ENCODE measurements around the gene EIF3L.

The EIF3L gene

GRCh38 chr22:37830093-37830842 lies 19.0 kb upstream of the EIF3L start:
- Histone ChIP-seq H3K9me3 (no peaks in the 10 kb centered on the region), H3K27ac (no peak overlapping the region), H3K4me1 (ENCODE audit: control insufficient read depth in 1 of 2, insufficient read depth in 1 of 2, low read depth in 1 of 2, low read length in 1 of 2) (peaks cover 0 to 3% of the 10 kb centered on the region in 2 experiments), H3K4me3 (ENCODE audit: low read depth in 1 of 2, low read length in 1 of 2) (no peak overlapping the region), H3K27me3 (peaks cover 5% of the 10 kb centered on the region), H3K36me3 (peaks cover 53% of the 10 kb centered on the region)
- no peak for TF ChIP-seq CTCF (IDR thresholded peaks at IDR 0.05)

GRCh38 chr22:37831472-37831871 lies 17.7 kb upstream of the EIF3L start:
- Histone ChIP-seq H3K27me3 (no peaks in the 10 kb centered on the region), H3K4me3 (ENCODE audit: low read depth in 1 of 2, low read length in 1 of 2) (no peak overlapping the region), H3K9me3 (no peaks in the 10 kb centered on the region), H3K27ac (no peak overlapping the region), H3K36me3 (peaks cover 53% of the 10 kb centered on the region), H3K4me1 (ENCODE audit: control insufficient read depth in 1 of 2, insufficient read depth in 1 of 2, low read depth in 1 of 2, low read length in 1 of 2) (no peaks in the 10 kb centered on the region)
- TF ChIP-seq CTCF (IDR thresholded peaks at IDR 0.05), result no peak

- no peaks in the 10 kb centered on the region for H3K9me3 ChIP-seq
- peaks cover 53% of the 10 kb centered on the region for H3K36me3 ChIP-seq
- H3K27me3 ChIP-seq, result no peaks in the 10 kb centered on the region
- H3K4me3 ChIP-seq (ENCODE audit: low read depth in 1 of 2, low read length in 1 of 2), result no peak overlapping the region
- no peak overlapping the region for H3K27ac ChIP-seq
- H3K4me1 ChIP-seq (ENCODE audit: control insufficient read depth in 1 of 2, insufficient read depth in 1 of 2, low read depth in 1 of 2, low read length in 1 of 2), result no peaks in the 10 kb centered on the region
- no peak for TF ChIP-seq CTCF (IDR thresholded peaks at IDR 0.05)
These were observed 17.0 kb upstream of the EIF3L start for GRCh38 chr22:37832022-37832857.

GRCh38 chr22:37842015-37842793 lies 7.0 kb upstream of the EIF3L start:
- no peak overlapping the region for H3K4me3 ChIP-seq (ENCODE audit: low read depth in 1 of 2, low read length in 1 of 2)
- no peak for TF ChIP-seq CTCF (IDR thresholded peaks at IDR 0.05)
- H3K36me3 ChIP-seq, result peaks cover 21% of the 10 kb centered on the region
- H3K4me1 ChIP-seq (ENCODE audit: control insufficient read depth in 1 of 2, insufficient read depth in 1 of 2, low read depth in 1 of 2, low read length in 1 of 2), result peaks cover 10 to 14% of the 10 kb centered on the region in 2 experiments
- no peak overlapping the region for H3K27ac ChIP-seq
- no peaks in the 10 kb centered on the region for H3K27me3 ChIP-seq
- no peaks in the 10 kb centered on the region for H3K9me3 ChIP-seq

- H3K36me3 ChIP-seq, result peaks cover 12% of the 10 kb centered on the region
- peak overlapping the region; percentile 93 for H3K27ac ChIP-seq
- H3K4me1 ChIP-seq (ENCODE audit: control insufficient read depth in 1 of 2, insufficient read depth in 1 of 2, low read depth in 1 of 2, low read length in 1 of 2), result peaks cover 15 to 18% of the 10 kb centered on the region in 2 experiments
- H3K27me3 ChIP-seq, result no peaks in the 10 kb centered on the region
- H3K4me3 ChIP-seq (ENCODE audit: low read depth in 1 of 2, low read length in 1 of 2), result peak overlapping the region; percentile 78 to 80
- H3K9me3 ChIP-seq, result no peaks in the 10 kb centered on the region
- no peak for TF ChIP-seq CTCF (IDR thresholded peaks at IDR 0.05)
These were observed 5.5 kb upstream of the EIF3L start for GRCh38 chr22:37843741-37844089.

All from neutrophil (primary cell).